ENCODE data around the gene LAPTM4A.
"Not testable (repeated sequence)": the region's sequence is repeated elsewhere in the genome, so short reads cannot be mapped to it uniquely, and the experiment has no call there.

LAPTM4A gene

DNA sequence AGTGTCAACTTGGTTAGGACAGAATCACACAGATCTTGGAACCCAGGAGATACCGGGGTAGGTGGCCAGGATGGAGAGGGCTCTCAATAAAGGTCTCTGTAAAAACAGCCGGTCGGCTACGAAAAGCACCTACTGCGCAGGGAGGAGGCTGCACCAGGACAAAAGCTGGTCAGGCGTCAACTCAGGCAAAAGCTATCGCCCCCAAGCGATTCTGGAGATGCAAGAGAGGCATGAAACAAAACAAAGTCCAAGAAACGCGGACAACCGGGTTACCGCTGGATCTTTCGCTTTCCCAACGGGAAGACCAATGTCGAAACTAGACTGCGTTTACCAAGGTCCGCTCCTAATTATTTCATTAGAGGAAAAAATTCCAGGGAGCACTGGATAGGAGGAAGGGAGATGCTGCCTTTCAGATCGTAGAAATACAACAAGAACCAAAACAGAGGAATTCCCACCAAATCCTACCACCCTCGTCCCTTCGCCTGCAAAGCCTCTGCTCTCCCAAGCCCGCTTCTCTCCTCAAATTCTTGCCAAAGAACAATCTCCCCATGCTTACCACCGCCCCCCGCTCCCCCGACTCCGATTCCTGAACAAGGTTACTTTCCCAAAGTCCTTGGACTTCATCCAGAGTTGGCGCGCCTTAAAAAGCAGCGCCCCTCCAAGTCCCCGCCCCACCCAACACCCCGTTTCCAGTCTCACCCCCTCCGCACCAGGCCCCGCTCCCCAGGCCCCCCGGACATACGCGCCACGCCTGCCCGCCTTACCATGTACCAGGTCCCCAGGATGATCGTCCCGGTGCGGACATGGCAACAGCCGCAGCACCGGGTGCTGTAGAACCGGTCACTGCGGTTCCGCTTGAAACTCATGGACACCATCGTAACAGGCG is 539 bp downstream of the LAPTM4A start:
- DNase-seq (ENCODE audit: low spot score): peak; percentile 32

DNA sequence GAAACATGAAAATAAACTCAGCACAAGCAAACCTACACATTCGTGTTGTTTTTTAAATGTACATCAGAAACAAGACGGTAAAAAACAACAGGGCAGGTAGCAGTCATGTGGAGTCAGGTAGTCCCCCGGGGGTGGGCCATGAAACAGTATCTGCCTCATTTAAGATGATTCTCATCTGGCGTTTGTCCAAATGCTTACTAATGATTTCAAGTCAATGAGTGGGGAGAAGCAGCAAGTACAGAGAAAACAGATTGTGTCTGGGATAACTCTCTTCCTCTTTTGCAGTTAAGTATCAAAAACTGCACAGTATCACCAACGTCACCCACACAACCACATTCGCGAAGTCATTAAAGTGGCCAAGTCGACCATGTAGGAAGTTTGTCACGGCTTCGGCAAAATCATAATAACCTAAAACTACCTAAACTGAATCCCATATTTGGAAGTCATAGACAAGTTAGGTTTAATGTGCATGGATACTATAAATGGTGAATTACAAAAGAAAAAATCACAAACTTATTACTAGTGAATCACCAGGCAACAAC is 1.3 kb downstream of the LAPTM4A start:
- DNase-seq (ENCODE audit: low spot score): no peak

DNA sequence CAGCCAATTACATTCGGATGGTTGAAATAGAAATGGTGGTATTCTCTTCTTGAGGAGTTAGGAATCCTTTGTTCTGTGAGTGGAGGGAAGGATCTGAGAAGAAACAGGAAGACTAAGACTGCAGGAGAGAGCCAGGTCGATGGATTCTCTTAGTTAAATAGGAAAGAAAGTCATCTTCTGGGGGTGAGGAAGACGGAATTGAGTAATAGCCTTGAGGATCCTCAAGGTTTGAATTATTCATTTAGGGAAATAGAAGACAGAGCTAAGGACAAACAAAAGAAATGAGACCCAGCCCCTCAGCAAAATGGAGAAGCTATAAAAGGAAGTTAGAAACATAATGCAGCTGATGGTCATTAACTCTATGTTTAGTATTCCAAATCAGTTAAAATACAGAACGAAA is 1.8 kb downstream of the LAPTM4A start:
- no peak for DNase-seq (ENCODE audit: low spot score)

DNA sequence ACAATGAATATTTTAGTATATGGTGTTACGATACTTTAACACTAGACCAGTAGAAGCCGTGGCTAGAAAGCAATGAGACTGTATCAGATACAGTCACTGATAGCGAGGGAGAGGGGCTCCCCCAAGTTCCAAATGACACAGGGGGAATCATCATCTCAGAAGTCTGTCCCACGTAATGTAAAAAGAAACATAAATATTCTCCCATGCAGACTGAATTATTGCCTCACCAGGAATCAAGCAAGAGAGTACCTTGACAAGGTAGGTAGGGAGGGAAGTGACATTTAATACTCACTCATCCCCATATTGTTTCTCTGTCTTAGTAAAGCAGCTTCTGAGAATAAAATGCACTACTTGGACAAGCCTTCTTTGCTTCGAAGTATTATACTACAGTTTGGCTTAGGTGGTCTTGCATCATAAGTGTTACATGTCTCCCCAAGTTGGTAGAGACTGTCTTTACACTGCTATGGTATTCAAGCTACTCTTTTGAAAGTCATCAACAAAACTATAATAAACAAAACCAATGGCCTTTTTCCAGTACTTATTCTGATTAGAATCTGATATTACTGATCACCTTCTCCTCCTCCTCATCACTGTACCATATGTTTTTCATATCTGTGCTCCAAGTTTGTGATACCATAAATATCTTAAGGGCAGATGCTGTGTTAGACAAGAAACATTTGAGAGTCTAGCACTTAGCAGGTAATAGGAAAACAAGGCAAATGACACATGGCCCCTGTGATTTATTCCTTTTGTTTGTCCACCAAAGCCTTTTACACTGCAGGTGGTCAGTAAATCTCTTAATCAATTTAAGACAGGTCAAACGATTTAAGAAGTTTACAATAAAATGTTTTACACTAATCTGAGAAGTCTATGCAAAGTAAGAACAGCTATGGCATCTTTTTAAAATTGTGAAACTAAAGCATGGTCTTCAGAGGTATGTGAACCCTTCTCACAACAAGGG is 2.7 kb downstream of the LAPTM4A start:
- DNase-seq (ENCODE audit: low spot score): no peak

DNA sequence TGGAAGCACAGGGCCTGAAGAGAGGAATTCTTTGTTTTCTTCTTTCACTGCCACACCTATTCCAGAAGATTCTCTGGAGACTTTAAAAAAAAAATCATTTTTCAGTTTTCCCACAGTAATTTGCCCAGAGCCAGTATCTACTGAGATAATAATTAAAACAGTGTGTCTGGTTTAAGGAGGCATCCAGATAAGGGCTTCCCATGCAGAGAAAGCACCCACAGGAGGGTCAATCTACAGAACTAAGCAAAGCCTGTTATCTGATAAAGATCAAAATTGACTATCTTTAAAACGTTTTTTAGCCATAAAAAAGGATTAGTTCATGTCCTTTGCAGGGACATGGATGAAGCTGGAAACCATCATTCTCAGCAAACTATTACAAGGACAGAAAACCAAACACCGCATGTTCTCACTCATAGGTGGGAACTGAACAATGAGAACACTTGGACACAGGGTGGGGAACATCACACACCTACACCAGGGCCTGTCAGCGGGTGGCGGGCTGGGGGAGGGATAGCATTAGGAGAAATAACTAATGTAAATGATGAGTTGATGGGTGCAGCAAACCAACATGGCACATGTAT is 5.6 kb downstream of the LAPTM4A start:
- DNase-seq (ENCODE audit: low spot score): not testable (repeated sequence)

DNA sequence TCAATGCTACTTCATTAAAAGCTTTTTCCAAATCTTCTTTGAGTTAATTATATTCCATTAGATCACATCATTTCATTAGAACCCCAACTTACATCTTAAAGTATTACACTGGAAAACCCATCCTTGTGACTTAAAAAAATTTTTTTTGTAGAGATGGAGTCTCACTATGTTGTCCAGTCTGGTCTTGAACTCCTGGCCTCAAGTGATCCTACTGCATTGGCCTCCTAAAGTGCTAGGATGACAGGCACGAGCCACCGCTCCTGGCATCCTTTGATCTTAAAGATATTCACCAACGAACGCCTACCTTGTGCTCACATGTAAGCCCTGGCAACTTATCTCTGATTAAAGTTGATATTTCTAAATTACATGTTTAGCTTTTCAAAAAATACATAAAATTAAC is 6.7 kb downstream of the LAPTM4A start:
- no peak for DNase-seq (ENCODE audit: low spot score)

DNA sequence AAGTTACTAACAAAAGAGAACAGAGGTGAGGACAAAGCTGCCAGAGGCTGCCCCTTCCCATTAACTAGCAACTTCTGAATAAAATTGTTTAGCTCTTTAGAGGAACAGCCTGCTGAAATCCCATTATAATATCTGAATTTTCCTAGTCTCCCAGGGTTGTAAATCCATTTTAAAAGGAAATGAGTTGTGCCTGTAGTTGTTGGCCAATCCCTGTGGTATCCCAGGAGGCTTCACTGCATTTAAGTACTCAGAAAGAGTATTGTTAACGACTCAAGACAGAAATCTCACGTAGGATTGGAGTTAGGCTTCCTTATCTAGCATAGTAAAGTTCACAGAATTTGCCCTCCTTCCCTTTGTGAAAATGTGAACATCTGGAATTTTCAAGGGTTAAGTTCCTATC is 8.9 kb downstream of the LAPTM4A start:
- DNase-seq (ENCODE audit: low spot score): no peak

DNA sequence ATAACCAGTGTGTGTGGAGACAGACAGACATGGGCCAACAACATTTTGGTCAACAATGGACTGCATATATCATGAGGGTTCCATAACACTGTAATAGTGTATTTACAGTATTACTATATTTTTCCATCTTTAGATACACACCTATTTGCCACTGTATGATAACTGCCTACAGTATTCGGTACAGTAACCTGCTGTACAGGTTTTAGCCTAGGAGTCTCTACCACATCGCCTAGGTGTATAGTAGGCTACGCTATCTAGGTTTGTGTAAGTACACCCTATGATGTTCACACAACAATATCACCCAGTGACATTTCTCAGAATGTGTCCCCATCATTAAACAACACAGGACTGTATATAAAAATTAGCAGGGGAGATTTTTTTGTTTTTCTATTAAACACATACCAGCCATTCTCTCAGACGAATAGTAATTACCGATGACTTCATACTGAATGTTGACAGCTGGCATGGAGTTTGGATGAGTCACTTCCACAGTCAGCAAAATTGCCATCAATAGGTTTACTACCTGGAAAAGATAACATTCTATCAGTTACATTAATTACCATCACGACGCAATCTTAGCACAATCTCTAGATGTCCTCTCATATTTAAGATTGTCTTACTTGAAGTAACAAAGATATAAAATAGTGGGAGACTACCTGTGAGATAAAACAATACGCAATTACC is 10.8 kb downstream of the LAPTM4A start:
- DNase-seq (ENCODE audit: low spot score): no peak

DNA sequence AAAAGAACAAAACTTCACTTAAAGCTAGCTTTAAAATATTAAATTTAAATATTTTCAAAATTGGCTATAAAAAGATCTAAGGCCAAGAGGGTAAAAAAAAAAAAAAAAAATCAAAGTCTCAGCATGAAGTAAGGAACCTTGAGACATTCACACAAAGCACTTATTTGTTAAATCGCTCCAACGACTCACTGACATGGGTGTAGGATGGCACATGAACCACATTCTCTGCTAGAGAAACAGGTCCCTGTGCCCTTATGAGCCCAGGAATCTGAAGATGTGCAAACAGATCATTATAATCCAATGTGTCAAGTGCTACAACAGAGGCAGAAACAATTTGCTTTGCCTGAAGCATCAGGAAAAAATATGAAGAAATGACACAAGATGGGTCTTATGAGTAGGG is 13.8 kb downstream of the LAPTM4A start:
- no peak for DNase-seq (ENCODE audit: low spot score)

DNA sequence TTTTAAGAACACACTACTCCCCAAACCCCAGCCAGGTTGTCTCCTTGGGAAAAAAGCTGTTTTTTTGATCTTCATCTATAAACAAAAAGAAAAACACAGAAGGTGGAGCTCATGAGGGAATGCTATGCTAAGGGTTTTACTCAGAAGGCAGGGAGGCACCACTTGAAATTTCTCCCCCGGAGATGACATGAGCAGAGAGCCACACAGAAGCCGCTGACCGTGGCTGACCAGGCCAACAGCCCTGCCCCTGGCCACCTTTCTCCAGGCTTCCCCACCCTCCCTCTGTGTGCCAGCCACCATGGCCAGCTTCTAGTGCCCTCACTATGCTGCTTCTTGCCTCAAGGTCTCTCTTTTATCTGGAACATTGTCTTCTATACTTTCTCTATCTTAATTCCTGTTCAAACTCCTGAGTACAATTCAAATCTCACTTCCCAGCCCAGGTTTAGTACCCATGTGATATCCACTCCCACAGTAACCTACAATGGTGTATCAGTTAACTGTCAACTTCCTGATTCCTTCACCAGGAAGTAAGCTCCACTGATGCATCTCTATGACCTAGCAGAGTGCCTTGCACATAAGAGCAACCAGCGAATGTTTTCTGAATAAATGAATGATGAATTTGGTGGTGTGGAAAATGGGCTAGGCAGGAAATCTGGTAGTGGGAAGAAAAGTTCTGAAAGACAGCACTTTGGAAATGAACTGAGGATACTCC is 15.3 kb downstream of the LAPTM4A start:
- DNase-seq (ENCODE audit: low spot score): no peak

DNA sequence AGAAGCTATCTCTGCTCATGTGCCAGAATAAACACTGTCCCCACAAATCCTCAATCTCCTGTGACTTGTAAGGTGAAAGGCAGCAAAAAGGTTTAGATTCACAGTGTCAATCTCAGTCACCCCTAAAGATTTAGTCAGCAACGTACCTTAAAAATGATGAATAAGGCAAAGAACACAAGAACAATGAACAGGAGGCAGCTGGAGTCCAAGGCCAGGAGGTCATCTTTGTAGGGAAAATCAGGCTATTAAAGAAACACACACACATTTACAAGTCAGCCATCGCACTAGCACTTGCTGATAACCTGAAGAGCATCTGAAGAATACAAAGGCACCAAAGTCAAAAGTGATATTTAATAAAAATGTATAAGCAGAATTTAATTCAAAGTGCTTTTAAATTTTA is 16.6 kb downstream of the LAPTM4A start:
- no peak for DNase-seq (ENCODE audit: low spot score)

DNA sequence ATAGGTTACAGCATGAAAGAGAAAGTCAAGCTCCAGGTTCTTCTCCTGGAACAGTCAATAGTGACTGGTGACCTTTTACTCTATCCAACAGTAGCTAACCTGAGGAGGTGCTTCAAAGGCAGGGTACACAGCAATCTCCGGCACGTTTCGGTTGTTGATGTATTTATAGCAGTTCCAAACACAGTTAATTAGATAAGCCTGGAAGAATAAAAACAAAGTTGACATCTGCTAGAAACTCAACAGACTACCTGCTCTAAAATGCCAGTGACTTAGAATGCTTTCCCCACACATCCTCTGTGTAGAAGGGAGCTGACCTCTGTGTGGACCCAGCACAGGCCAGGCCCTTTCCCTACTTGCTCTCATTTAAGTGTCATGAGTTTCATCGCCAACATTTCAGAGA is 17.2 kb downstream of the LAPTM4A start:
- DNase-seq (ENCODE audit: low spot score): no peak

DNA sequence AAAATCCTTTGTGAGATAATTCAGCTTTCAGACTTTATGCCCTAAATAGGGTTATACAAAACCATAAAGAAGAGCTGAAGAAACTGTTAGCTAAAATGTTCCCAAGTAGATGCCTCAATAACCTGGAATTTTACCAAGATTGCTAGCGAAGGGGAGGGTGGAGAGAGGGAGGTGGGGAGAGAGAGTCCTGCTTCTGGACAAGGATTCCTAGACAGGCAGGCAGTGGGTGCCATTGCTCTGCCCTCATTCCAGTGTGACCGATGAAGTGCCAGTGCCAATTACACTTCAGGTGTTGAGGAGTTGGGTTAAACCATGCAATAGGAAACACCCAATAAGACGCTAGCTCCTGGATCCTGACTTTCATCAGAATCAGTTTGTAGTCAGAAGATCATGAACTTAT is 18.1 kb downstream of the LAPTM4A start:
- DNase-seq (ENCODE audit: low spot score): no peak

DNA sequence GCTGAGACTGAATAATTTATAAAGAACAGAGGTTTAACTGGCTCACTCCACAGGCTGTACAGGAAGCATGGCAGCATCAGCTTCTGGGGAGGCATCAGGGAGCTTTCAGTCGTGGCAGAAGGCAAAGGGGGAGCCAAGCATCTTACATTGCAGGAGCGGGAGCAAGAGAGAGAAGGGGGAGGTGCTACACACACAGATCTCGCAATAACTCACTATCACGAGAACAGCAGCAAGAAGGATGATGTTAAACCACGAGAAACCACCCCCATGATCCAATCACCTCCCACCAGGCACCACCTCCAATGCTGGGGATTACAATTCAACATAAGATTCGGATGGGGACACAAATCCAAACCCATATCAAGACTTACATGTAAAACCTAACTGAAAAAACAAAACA is 21.2 kb downstream of the LAPTM4A start:
- no peak for DNase-seq (ENCODE audit: low spot score)

DNA sequence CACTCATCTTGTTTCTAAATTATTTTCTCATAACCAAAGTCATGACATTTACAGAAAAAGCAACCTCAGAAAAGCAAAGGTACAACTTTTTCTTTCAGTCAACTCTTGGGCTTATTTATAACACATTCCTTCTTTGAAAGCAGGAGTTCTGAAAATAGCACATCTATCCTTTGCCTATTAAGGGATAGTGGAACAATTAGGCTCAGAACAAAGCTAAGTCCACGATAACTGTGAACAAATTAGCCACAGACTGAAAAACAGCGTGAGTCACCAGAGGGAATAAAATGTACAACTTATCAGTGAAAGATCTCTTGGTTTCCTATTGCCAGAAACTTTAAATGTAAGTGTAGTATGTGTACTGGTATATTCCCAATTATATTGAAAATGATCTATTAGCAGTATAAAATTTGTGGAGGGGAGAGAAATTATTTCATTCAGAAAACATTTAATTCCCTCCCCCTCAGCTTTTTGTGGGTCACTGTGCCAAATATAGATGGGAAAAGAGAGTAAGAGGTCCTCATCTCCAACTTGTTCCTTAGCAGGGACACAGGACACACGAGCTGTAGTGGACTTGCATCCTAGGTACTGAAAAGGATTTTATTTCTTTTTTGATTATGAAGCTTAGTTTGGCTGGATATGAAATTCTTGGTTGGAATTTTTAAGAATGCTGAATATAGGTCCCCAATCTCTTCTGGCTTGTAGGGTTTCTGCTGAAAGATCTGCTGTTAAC is 23.6 kb downstream of the LAPTM4A start:
- no peak for DNase-seq (ENCODE audit: low spot score)

DNA sequence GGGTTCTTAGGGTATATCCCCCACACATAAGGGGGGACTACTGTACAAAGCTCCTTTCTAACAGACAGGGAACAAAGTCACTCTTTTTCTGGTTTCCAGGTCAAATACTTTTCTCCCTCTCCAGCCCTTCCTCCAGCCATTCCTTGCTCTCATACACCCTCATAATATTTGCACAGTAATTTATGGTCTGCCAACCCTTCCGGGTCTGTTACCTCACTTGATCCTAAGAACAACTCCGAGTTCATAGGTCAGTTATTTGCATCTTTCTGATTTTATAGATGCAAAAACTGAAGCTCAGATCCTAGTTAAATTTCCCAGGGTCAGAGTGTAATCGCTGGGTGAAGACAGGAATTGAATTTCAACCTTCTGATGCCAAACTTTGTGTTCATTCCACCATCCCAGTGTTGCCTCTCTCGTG is 24.2 kb downstream of the LAPTM4A start:
- DNase-seq (ENCODE audit: low spot score): peak; percentile 23

DNA sequence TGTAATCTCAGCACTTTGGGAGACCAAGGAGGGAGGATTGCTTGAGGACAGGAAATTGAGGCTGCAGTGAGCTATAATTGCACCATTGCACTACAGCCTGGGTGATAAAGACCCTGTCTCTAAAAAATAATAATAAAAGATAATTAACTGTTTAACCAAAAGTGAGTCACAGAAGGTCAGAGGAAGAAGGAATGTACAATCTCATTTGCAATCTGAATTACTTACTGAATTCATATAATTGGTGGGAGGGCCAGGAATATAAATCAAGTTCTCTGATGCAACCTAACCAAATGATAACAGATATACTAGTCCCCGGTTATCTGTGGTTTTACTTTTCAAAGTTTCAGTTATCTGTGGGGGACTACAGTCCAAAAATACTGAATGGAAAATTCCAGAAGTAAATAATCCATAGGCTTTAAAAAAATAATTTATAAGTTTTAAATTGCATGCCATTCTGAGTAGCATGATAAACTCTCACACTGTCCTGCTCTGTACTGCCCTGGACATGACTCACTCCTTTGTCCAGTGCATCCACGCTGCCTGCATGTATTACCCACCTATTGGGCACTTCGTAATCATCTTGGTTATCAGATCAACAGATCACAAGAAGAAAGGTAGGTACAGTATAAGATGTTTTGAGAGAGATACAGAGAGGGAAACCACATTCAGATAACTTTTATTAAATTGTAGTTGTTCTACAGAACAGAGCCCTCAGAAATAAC is 26.2 kb downstream of the LAPTM4A start:
- no peak for DNase-seq (ENCODE audit: low spot score)

DNA sequence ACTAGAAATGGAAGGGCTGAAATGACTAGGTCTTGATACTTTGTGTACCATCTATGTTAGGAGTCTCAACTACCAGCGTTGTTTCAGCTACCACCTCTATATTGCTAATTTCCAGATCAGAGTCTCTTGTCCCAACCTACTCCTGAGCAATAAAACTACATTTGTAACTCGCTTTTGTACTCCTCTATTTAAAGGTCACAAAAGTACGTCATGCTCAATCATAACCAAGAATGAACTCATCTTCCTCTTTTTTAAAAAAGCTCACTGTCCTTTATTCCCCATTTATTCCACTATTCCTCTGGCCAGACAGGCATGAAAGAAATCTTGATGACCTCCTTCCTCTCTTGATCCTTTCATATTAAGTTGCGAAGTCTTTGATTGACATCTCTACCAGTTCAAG is 27.7 kb downstream of the LAPTM4A start:
- DNase-seq (ENCODE audit: low spot score): no peak

DNA sequence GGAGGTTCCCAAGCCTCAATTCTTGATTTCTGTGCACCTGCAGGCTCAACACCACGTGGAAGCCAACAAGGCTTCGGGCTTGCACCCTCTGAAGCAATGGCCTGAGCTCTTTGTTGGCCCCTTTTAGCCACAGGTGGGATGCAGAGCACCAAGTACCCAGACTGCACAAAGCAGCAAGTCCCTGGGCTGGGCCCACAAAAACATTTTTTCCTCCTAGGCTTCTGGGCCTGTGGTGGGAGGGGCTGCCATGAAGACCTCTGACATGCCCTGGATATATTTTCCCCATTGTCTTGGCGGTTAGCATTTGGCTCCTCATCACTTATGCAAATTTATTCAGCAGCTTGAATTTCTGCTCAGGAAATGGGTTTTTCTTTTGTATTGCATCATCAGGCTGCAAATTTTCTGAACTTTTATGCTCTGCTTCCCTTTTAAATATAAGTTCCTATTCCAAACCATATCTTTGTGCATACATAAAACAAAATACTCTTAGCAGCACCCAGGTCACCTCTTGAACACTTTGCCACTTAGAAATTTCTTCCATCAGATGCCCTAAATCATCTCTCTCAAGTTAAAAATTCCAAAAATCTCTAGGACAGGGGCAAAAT is 29.9 kb downstream of the LAPTM4A start:
- no peak for DNase-seq (ENCODE audit: low spot score)

Data from LoVo (cell line).